ENCODE data around the gene MARCHF2. TPM values are rescaled to one million over a fixed set of nuclear protein-coding genes. Genes with fewer than 3 reads are reported as not detected.
"Not testable (repeated sequence)": the region's sequence is repeated elsewhere in the genome, so short reads cannot be mapped to it uniquely, and the experiment has no call there.

MARCHF2 gene
- total RNA-seq, 1 donor from 2014 or later = 58.7 TPM

- Histone ChIP-seq H3K4me1 (no peaks in the 10 kb centered on the region), H3K27ac (no peak overlapping the region), H3K9me3 (no peaks in the 10 kb centered on the region), H3K4me3 (no peak overlapping the region), H3K36me3 (peaks cover 57% of the 10 kb centered on the region), H3K27me3 (no peaks in the 10 kb centered on the region)
- intact Hi-C loops (cut with DNase I) = no loop called here
- no peak for TF ChIP-seq CTCF (IDR thresholded peaks at IDR 0.05)
- ATAC-seq = no peak
- peak; percentile 55 for DNase-seq
Observed at GRCh38 chr19:8404391-8405151, 8.5 kb upstream of the MARCHF2 start.

GRCh38 chr19:8410718-8411117, 2.4 kb upstream of the MARCHF2 start:
- intact Hi-C loops (cut with DNase I); H3K27me3 ChIP-seq; H3K4me3 ChIP-seq; ATAC-seq; H3K9me3 ChIP-seq; H3K36me3 ChIP-seq; DNase-seq; H3K27ac ChIP-seq: not testable (repeated sequence)
- peaks cover 13% of the 10 kb centered on the region for H3K4me1 ChIP-seq

GRCh38 chr19:8413629-8413995, 507 bp downstream of the MARCHF2 start:
- ATAC-seq (no peak), DNase-seq (no peak)
- H3K27ac ChIP-seq = peak overlapping the region; percentile 77
- no peaks in the 10 kb centered on the region for H3K36me3 ChIP-seq
- TF ChIP-seq CTCF (IDR thresholded peaks at IDR 0.05) = no peak
- H3K27me3 ChIP-seq = no peaks in the 10 kb centered on the region
- intact Hi-C loops (cut with DNase I) = no loop called here
- peak overlapping the region; percentile 65 for H3K4me3 ChIP-seq
- peaks cover 27% of the 10 kb centered on the region for H3K4me1 ChIP-seq
- H3K9me3 ChIP-seq = no peaks in the 10 kb centered on the region

- Histone ChIP-seq H3K4me1 (peaks cover 27% of the 10 kb centered on the region), H3K4me3 (no peak overlapping the region), H3K36me3 (no peaks in the 10 kb centered on the region), H3K9me3 (no peaks in the 10 kb centered on the region), H3K27me3 (no peaks in the 10 kb centered on the region), H3K27ac (no peak overlapping the region)
- no peak for TF ChIP-seq CTCF (IDR thresholded peaks at IDR 0.05)
- DNase-seq (no peak), ATAC-seq (no peak)
- intact Hi-C loops (cut with DNase I) = no loop called here
Observed at GRCh38 chr19:8416796-8417195, 3.7 kb downstream of the MARCHF2 start.

GRCh38 chr19:8421484-8422461, 8.7 kb downstream of the MARCHF2 start:
- H3K9me3 ChIP-seq = no peaks in the 10 kb centered on the region
- TF ChIP-seq CTCF (IDR thresholded peaks at IDR 0.05) = no peak
- H3K4me1 ChIP-seq = peaks cover 26% of the 10 kb centered on the region
- no peak for ATAC-seq
- no peak overlapping the region for H3K27ac ChIP-seq
- H3K4me3 ChIP-seq = no peak overlapping the region
- H3K27me3 ChIP-seq = no peaks in the 10 kb centered on the region
- peaks cover 8% of the 10 kb centered on the region for H3K36me3 ChIP-seq
- DNase-seq = no peak
- intact Hi-C loops (cut with DNase I) = no loop called here

- peaks cover 12% of the 10 kb centered on the region for H3K36me3 ChIP-seq
- H3K27ac ChIP-seq = peak overlapping the region; percentile 82
- H3K27me3 ChIP-seq = no peaks in the 10 kb centered on the region
- DNase-seq (peak; percentile 85), ATAC-seq (peak; percentile 93)
- intact Hi-C loops (cut with DNase I) = no loop called here
- no peak for TF ChIP-seq CTCF (IDR thresholded peaks at IDR 0.05)
- H3K9me3 ChIP-seq = no peaks in the 10 kb centered on the region
- no peak overlapping the region for H3K4me3 ChIP-seq
- peaks cover 14% of the 10 kb centered on the region for H3K4me1 ChIP-seq
Observed at GRCh38 chr19:8423817-8424223, 10.7 kb downstream of the MARCHF2 start.

- H3K27ac ChIP-seq; ATAC-seq; H3K27me3 ChIP-seq; H3K9me3 ChIP-seq; intact Hi-C loops (cut with DNase I); H3K4me3 ChIP-seq; DNase-seq: not testable (repeated sequence)
- Histone ChIP-seq H3K36me3 (peaks cover 12% of the 10 kb centered on the region), H3K4me1 (peaks cover 14% of the 10 kb centered on the region)
Observed at GRCh38 chr19:8425331-8425730, 12.2 kb downstream of the MARCHF2 start.

All from upper lobe of right lung (tissue), 1 donor.